Stimulated activated CD8-positive, alpha-beta memory T cell treated with anti-CD3 and anti-CD28 coated beads, Interleukin-7, amount 100 ng/mL, for 4 hours (primary cell): ENCODE measurements around the gene SLC44A1.
A peak's percentile ranks its signal among the peaks of the same experiment; 100 is the strongest.
"Not testable (repeated sequence)": the region's sequence is repeated elsewhere in the genome, so short reads cannot be mapped to it uniquely, and the experiment has no call there.

Source experiments
- DNase-seq, 2 donors: peaks; one replicate each; pipeline ENCODE4 v3.0.0-alpha.2; 2020; ENCODE audit warnings: low read depth in 2 of 2

SLC44A1 gene

GRCh38 chr9:105242557-105242956, 1.9 kb upstream of the SLC44A1 start:
- DNase-seq: no peak

- no peak for DNase-seq
These were observed 1.3 kb upstream of the SLC44A1 start for GRCh38 chr9:105243015-105243686.

GRCh38 chr9:105244734-105245028, 230 bp downstream of the SLC44A1 start:
- no peak for DNase-seq

- peak in 1 of 2 donors; percentile 23 for DNase-seq
These were observed 809 bp downstream of the SLC44A1 start for GRCh38 chr9:105245029-105245890.

GRCh38 chr9:105245891-105246161, 1.4 kb downstream of the SLC44A1 start:
- DNase-seq: no peak

GRCh38 chr9:105246656-105247173, 2.3 kb downstream of the SLC44A1 start:
- no peak for DNase-seq

GRCh38 chr9:105248691-105249090, 4.2 kb downstream of the SLC44A1 start:
- DNase-seq: no peak

- no peak for DNase-seq
These were observed 6.7 kb downstream of the SLC44A1 start for GRCh38 chr9:105251133-105251532.

- DNase-seq: no peak
These were observed 7.4 kb downstream of the SLC44A1 start for GRCh38 chr9:105251733-105252404.

- no peak for DNase-seq
These were observed 7.9 kb downstream of the SLC44A1 start for GRCh38 chr9:105252405-105252756.

- no peak for DNase-seq
These were observed 9.8 kb downstream of the SLC44A1 start for GRCh38 chr9:105254226-105254625.

GRCh38 chr9:105255421-105255820, 11.0 kb downstream of the SLC44A1 start:
- DNase-seq: no peak

GRCh38 chr9:105256569-105256968, 12.1 kb downstream of the SLC44A1 start:
- DNase-seq: not testable (repeated sequence)

- DNase-seq: no peak
These were observed 13.4 kb downstream of the SLC44A1 start for GRCh38 chr9:105257809-105258208.

- no peak for DNase-seq
These were observed 13.8 kb downstream of the SLC44A1 start for GRCh38 chr9:105258225-105258737.

- DNase-seq: no peak
These were observed 14.8 kb downstream of the SLC44A1 start for GRCh38 chr9:105259274-105259673.

- DNase-seq: no peak
These were observed 15.5 kb downstream of the SLC44A1 start for GRCh38 chr9:105259731-105260612.

- DNase-seq: no peak
These were observed 18.0 kb downstream of the SLC44A1 start for GRCh38 chr9:105262497-105262896.

- no peak for DNase-seq
These were observed 19.9 kb downstream of the SLC44A1 start for GRCh38 chr9:105264380-105264779.

- DNase-seq: not testable (repeated sequence)
These were observed 23.8 kb downstream of the SLC44A1 start for GRCh38 chr9:105268254-105268653.

- DNase-seq: no peak
These were observed 25.1 kb downstream of the SLC44A1 start for GRCh38 chr9:105269593-105269992.

GRCh38 chr9:105270711-105271110, 26.3 kb downstream of the SLC44A1 start:
- DNase-seq: no peak
